D721Med (cell line): ENCODE measurements around the gene ALDOA.

ENCODE experiments used
- DNase-seq: peaks from one replicate; pipeline ENCODE4 v3.0.0; 2011; ENCODE audit warnings: low spot score; ENCODE audit not compliant: insufficient read length
- FAIRE-seq: peaks from 2 replicates; lab custom pipeline; 2011; peaks lifted over from hg19 to GRCh38; lab: Jason Lieb, UNC
- CTCF ChIP-seq: IDR thresholded peaks from 2 replicates; pipeline ENCODE4 v1.5.1; 2012; ENCODE audit warnings: mild to moderate bottlenecking, control low read depth; ENCODE audit not compliant: insufficient read depth; ENCODE audit errors: missing control alignments

The ALDOA gene

GRCh38 chr16:30091474-30092372, 26.2 kb downstream of the ALDOA start, which contains the start of gene TBX6:
TBX6 (minus strand) TSS chr16:30091924; CDS start chr16:30091193, 731 bp downstream.
- FAIRE-seq (no peak), DNase-seq (peak; percentile 89)
- TF ChIP-seq CTCF: peak; percentile 66

DNA sequence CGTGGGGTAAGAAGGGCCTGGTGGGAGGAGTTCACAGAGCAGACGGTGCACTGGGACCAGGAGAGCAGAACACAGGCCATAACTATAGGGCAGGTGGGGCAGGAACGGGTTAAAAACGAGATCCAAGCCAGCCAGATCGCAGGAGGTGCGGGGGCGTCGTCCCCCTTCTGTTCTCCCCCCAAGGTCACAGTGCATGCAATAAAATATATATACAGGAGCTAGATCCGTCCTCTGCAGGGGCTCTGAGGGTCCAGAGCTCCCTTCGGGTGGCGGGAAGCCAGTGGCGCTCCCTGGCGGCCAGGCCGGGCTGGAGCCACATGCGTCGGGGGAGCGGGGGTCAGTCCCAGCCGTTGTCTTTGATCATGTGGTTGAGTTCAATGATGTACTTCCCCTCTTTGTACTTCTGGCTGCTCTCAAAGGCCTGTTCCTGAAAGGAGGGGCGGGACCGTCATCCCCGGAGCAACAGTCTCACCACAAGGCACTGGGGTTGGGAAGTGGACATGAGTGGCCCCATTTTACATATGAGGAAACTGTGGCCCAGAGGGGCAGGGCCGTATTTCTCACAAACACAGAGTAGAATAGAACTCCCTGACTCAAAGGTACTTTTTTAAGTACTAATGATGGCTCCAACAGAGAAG, 26.9 kb downstream of the ALDOA start:
- FAIRE-seq (no peak), DNase-seq (peak; percentile 90)
- peak; percentile 66 for TF ChIP-seq CTCF

DNA sequence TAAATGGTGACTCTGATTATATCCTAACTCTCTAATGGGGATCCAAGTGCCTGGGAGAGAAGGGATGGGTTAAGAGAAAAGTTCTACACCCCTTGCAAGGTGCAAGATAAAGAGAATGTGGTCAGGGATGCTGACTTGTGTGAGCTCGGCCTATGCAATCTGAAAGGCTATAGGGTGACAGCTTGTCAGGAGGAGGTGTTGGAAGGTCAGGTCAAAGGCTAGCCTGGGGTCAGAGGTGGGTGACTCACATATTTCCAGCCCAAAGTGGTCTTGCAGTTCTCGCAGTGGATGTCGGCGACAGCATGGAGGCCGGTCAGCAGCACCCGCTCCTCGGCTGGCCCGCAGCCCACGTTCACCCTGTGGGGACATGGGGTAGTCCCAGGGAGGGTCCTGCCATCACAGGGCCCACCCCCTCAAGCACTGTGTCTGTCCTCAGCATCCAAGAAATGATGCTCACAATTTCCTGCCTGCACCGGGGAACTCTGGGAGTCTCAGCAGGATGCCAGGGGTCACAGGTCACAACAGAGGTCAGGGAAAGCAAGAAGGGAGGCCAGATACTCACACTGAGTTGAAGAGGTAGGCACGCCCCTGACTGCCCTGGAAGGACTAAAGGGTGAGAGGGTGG, 29.1 kb downstream of the ALDOA start:
- no peak for DNase-seq
- no peak for TF ChIP-seq CTCF
- FAIRE-seq: no peak

- FAIRE-seq: no peak
- DNase-seq: no peak
- TF ChIP-seq CTCF: no peak
These were observed 29.9 kb downstream of the ALDOA start for GRCh38 chr16:30095166-30096078.

DNA sequence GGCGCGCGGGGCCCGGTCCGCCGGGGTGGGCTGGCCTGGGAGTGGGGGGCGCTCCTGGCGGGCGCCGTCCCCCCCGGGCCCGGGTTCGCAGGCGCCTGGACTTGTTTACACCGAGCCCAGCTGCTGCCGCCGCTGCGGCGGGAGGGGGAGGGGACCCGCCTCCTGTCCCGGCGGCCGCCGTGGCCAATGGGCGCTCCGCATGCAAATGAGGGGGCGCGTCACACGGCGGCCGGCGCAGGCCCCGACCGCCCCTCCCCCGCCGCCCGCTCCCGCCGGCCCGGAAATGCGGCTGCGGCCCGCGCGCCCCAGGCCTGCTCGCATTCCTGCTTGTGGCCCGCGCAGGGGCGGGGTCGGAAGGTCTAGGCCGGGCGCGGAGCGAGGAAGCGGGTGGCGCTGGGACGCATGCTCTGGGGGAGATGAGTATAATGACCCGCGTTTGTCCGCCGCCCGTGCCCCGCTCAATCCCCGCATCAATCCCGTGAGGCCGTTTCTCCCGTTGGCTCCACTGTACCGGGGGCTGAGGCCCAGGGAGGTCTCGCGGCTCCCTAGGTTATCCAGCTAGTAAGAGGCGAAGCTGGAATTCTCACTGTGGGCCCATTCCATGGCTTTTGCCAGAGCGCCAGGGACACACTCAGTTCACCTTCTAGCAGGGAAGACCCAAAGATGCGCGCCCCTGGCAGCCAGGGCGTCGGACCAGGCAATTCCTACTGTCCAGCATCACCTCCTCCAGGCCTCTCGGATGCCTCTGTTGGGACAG, 30.7 kb downstream of the ALDOA start, which contains the start of gene YPEL3:
Gene YPEL3 (minus strand): TSS at position 109 of the 757 bp plus-strand sequence. CDS start 731 bp downstream, outside the sequence.
- TF ChIP-seq CTCF: no peak
- DNase-seq (peak; percentile 97), FAIRE-seq (no peak)

DNA sequence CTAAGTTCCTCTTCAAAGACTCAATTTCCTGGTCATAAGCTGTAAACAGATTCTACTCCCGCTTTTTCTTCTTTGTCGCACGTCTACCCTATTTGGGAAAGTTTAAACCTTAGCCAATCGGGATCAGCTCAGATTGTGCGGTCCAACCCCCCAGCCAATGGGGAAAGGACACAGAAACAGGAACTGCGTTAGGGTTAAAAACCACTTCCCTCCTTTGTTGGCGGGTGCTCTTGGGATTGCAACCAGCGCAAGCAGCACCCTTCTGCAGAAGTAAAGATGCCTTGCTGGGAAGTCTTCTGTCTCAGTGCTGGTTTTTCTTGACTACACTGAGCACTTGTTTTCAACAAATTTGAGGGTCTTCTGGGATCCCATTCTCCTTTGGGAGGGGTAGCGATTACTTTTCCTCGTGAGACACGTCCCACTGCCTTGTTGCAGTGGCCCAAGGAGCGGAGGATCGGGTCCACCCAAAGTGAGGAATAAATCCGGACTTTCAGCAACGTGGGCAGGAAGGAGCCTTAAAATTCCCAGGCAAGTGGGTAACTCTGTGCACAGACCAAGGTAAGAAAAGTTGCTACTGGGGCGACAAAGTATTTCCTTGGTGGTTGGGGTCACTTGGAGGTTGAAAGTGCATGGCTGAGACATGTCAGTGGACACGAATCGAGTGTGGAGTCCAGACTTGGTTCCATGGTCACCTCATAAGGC, 31.5 kb downstream of the ALDOA start:
- DNase-seq: no peak
- no peak for TF ChIP-seq CTCF
- FAIRE-seq: no peak
